GM12865 (cell line): ENCODE measurements around the gene TNRC6C.
"Not testable (repeated sequence)": the region's sequence is repeated elsewhere in the genome, so short reads cannot be mapped to it uniquely, and the experiment has no call there.

Source experiments
- DNase-seq: peaks from one replicate; pipeline ENCODE4 v3.0.0; 2010; ENCODE audit warnings: low read depth
- H3K4me3 ChIP-seq: 2 replicates; pipeline ENCODE4 v1.5.1; 2011; ENCODE audit warnings: mild to moderate bottlenecking, low read depth, low read length, control low read depth
- TF ChIP-seq, protein P1 (sequence below): IDR thresholded peaks from 2 replicates; pipeline ENCODE4 v1.5.1; 2011; ENCODE audit warnings: low read length, control low read depth, low read depth, inconsistent platforms; ENCODE audit not compliant: insufficient read depth; ENCODE audit errors: missing control alignments

The TNRC6C gene

DNA sequence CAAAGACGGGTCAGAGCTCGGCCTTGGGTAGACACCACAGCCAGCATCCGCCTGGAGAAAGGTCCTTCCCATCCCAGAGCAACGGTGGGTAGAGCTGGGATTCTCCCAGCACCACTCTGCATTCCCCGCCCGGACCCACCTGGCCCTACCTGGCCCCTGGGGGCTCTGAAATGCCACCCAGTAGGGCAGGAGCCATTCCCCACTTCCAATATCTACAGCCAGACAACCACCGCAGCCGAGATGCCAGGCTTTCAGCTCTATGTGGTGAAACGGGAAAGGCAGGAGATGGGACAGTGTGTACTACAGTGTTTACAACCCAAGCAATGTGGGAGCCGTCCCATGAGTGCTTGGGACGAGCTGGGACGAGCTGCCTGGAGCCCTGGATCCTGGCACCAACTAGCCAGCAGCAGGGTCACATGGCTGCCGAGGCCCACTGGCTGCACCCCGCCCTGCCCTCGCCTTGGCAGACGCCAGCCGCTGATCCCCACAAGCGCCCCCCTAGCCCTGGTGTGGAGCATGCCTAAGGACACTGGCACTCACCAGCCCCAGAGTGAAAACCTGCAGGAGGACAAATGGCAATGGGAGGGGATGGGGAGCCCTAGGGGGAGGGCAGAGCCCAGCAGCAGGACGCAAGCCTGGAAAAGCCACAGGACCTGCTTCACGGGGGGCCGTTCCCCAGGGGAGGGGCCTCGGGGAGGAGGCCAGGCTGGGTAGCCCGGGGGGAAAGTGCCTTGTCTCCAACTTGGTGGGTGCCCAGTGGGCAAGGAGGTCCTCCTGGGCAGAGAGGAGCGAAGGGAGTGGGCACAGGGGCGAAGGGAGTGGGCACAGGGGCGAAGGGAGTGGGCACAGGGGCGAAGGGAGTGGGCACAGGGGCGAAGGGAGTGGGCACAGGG is 156.6 kb downstream of the TNRC6C start:
- no peak overlapping the region for H3K4me3 ChIP-seq
- TF ChIP-seq, protein P1, sequence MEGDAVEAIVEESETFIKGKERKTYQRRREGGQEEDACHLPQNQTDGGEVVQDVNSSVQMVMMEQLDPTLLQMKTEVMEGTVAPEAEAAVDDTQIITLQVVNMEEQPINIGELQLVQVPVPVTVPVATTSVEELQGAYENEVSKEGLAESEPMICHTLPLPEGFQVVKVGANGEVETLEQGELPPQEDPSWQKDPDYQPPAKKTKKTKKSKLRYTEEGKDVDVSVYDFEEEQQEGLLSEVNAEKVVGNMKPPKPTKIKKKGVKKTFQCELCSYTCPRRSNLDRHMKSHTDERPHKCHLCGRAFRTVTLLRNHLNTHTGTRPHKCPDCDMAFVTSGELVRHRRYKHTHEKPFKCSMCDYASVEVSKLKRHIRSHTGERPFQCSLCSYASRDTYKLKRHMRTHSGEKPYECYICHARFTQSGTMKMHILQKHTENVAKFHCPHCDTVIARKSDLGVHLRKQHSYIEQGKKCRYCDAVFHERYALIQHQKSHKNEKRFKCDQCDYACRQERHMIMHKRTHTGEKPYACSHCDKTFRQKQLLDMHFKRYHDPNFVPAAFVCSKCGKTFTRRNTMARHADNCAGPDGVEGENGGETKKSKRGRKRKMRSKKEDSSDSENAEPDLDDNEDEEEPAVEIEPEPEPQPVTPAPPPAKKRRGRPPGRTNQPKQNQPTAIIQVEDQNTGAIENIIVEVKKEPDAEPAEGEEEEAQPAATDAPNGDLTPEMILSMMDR, result no peak

DNA sequence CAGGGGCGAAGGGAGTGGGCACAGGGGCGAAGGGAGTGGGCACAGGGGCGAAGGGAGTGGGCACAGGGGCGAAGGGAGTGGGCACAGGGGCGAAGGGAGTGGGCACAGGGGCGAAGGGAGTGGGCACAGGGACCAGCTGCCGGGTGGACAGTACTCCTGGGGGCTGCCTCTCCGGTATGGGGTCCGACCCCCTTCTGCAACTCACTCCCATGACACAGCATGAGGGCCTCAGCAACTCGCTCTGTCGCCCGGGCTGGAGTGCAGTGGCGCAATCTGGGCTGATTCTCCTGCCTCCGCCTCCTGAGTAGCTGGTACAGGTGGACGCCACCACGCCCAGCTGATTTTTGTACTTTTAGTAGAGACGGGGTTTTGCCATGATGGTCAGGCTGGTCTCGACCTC is 157.3 kb downstream of the TNRC6C start:
- not testable (repeated sequence) for H3K4me3 ChIP-seq, DNase-seq

More for the DNA sequence above, 156.6 kb downstream of the TNRC6C start:
- no peak for DNase-seq

GRCh38 chr17:78116411-78116810 is 157.9 kb downstream of the TNRC6C start:
- H3K4me3 ChIP-seq, result no peak overlapping the region
- DNase-seq, result no peak
- TF ChIP-seq, protein P1, result no peak

GRCh38 chr17:78117027-78117981 is 158.8 kb downstream of the TNRC6C start:
- TF ChIP-seq, protein P1, result peak; percentile 23
- H3K4me3 ChIP-seq, result no peak overlapping the region
- DNase-seq, result no peak

DNA sequence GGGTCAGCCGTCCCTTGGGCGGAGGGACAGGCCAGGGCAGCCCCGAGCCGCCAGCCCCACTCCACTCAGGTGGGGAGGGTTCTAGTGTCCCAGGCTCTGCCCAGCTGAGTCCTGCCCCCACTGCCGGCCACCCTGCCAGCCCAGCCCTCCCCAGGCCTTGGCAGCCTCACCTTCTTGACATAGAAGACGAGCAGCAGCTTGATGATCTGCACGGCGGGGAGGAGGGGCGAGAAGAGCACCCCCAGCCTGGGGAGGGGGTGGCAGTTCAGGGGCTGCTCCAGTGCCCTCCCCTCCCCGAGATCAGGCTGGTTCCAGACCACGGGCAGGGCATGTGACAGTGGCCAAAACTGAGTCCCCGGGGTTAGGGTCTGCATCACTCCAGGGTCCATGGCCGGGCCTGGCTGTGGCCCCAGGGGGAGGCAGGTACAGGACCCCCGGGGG is 160.3 kb downstream of the TNRC6C start:
- no peak for DNase-seq
- no peak overlapping the region for H3K4me3 ChIP-seq
- TF ChIP-seq, protein P1, result no peak

DNA sequence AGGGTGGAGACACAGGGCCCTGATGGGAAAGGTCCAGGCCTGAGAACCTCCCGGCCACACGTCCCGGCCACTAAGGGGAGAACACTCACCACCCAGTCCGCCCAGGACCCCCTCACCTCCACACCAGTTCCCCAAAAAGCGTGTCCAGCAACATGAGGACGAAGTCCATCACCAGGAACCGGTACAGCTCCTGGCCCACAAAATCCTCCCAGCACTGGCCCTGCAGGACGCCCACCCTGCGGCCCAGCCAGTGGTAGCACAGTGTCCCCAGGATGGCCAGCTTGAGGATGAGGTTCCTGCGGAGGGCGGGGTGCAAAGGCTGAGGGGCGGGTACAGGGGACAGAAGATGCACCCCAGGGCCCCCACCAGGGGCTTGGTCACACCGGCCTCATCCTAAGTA is 162.0 kb downstream of the TNRC6C start:
- no peak for DNase-seq
- H3K4me3 ChIP-seq, result no peak overlapping the region
- TF ChIP-seq, protein P1, result no peak
